ENCODE measurements around the gene SPON2. TPM values are rescaled to one million over a fixed set of nuclear protein-coding genes. Genes with fewer than 3 reads are reported as not detected.

The SPON2 gene
- total RNA-seq, 1 donor = 38.7 TPM

DNA sequence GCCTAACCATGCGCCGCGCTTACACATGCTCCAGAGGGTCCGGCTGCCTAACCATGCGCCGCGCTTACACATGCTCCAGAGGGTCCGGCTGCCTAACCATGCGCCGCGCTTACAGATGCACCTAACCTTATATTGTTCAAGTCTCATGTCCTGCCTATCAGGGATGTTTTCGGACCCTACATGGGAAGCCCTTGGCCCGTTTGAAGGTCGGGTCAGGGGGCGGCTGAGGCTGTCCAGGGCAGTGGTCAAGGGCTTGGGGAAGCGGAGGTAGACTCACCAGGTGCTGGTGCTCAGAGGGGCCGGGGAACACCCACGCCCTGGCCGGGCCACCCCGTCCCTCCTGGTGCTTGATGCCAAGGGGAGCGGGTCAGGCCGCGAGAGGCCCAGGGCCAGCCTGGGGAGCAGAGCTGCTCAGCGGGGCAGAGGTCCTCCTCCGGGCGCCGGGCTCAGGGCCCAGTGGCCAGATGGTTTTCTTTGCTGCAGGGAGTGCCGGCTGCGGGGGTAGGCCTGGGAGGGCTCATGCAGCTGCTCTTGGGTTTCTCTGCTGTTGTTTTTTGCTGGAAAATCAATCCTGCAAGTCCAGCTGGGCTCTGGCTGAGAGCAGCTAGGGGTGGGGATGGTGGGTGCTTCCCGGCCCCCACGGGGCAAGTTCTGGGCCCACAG lies 35.4 kb upstream of the SPON2 start:
- peak; percentile 99 for DNase-seq (ENCODE audit: insufficient read length, low spot score, missing footprints)
- Histone ChIP-seq H4K20me1 (ENCODE audit: insufficient read depth, low read length) (peaks cover 11% of the 10 kb centered on the region), H3K36me3 (ENCODE audit: insufficient read depth, low read length) (peaks cover 8% of the 10 kb centered on the region), H3K4me1 (ENCODE audit: insufficient read depth, low read length) (peaks cover 5% of the 10 kb centered on the region), H3K9me3 (ENCODE audit: low read depth, low read length) (no peaks in the 10 kb centered on the region), H3K4me3 (ENCODE audit: insufficient read depth, low read length) (no peak overlapping the region), H2AFZ (ENCODE audit: low read length) (no peak overlapping the region), H3K4me2 (ENCODE audit: insufficient read depth, low read length) (no peak overlapping the region), H3K79me2 (ENCODE audit: insufficient read depth, low read length) (no peaks in the 10 kb centered on the region), H3K27me3 (ENCODE audit: insufficient read depth, low read length) (no peaks in the 10 kb centered on the region), H3K27ac (ENCODE audit: low read depth, low read length) (no peak overlapping the region)
- TF ChIP-seq, protein P1, sequence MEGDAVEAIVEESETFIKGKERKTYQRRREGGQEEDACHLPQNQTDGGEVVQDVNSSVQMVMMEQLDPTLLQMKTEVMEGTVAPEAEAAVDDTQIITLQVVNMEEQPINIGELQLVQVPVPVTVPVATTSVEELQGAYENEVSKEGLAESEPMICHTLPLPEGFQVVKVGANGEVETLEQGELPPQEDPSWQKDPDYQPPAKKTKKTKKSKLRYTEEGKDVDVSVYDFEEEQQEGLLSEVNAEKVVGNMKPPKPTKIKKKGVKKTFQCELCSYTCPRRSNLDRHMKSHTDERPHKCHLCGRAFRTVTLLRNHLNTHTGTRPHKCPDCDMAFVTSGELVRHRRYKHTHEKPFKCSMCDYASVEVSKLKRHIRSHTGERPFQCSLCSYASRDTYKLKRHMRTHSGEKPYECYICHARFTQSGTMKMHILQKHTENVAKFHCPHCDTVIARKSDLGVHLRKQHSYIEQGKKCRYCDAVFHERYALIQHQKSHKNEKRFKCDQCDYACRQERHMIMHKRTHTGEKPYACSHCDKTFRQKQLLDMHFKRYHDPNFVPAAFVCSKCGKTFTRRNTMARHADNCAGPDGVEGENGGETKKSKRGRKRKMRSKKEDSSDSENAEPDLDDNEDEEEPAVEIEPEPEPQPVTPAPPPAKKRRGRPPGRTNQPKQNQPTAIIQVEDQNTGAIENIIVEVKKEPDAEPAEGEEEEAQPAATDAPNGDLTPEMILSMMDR (IDR thresholded peaks at IDR 0.05; ENCODE audit: extremely low read depth, low read depth, low read length) = no peak

DNA sequence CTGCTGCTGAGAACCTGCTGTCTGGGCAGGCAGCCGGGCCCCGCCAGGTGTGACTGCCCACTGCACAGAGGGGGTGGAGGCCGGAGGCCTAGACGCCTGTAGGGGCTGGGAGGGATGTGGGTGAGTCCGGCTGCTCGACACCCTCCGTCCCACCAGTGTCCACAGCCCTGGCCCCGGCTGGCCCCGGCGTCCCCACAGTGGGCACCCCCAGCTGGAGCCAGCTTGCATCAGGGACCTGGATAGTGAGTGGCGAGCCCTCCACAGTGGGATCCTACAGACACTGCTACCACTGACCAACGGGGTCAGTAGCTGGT lies 34.7 kb upstream of the SPON2 start:
- Histone ChIP-seq H4K20me1 (ENCODE audit: insufficient read depth, low read length) (peaks cover 11% of the 10 kb centered on the region), H3K36me3 (ENCODE audit: insufficient read depth, low read length) (peaks cover 5% of the 10 kb centered on the region), H3K4me1 (ENCODE audit: insufficient read depth, low read length) (peaks cover 5% of the 10 kb centered on the region), H3K79me2 (ENCODE audit: insufficient read depth, low read length) (no peaks in the 10 kb centered on the region), H3K4me3 (ENCODE audit: insufficient read depth, low read length) (no peak overlapping the region), H2AFZ (ENCODE audit: low read length) (no peak overlapping the region), H3K4me2 (ENCODE audit: insufficient read depth, low read length) (no peak overlapping the region), H3K27ac (ENCODE audit: low read depth, low read length) (no peak overlapping the region), H3K27me3 (ENCODE audit: insufficient read depth, low read length) (no peaks in the 10 kb centered on the region), H3K9me3 (ENCODE audit: low read depth, low read length) (no peaks in the 10 kb centered on the region)
- TF ChIP-seq, protein P1 (IDR thresholded peaks at IDR 0.05; ENCODE audit: extremely low read depth, low read depth, low read length) = no peak
- DNase-seq (ENCODE audit: insufficient read length, low spot score, missing footprints) = peak; percentile 75

DNA sequence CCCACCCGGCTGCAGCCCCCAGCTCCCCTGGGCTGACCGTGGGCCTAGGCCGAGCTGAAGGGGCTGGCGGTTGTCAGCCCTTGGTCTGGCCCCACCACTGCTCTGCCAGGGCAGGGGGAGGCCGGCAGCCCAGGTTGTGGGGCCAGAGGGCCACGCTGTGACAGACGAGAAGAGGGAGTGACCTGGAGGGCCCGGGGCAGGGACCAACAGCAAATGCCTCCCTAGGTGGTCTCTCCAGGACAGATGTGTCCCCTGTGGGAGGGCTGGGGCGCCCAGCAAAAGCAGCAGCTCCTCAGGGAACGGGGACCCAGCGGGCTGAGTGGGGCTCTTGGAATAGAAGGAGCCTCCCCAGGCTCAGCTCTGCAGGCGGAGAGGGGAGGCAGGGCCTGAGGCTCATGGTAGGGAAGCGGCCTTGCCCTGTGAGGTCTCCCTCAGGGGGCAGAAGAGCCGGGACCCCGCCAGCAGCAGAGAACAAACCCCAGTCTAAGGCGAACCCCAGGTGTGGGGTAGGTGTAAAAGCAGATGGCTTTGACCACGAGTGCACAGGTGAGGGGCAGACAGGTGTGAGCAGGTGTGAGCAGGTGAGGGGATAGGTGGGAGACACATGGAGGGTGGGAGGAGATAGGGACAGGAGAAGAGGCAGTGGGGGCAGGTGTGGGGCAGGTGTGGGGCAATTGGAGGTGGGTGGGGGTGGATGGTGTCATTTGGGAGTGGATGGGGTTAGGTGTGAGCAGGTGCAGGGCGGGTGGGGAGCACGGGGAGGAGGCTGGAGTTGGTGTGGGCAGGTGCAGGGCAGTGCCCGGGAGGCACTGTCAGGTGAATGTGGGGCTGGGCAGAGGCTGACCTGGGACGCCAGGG lies 34.1 kb upstream of the SPON2 start:
- TF ChIP-seq, protein P1 (IDR thresholded peaks at IDR 0.05; ENCODE audit: extremely low read depth, low read depth, low read length) = no peak
- Histone ChIP-seq H4K20me1 (ENCODE audit: insufficient read depth, low read length) (peaks cover 11% of the 10 kb centered on the region), H3K4me3 (ENCODE audit: insufficient read depth, low read length) (no peak overlapping the region), H2AFZ (ENCODE audit: low read length) (no peak overlapping the region), H3K4me2 (ENCODE audit: insufficient read depth, low read length) (no peak overlapping the region), H3K27me3 (ENCODE audit: insufficient read depth, low read length) (no peaks in the 10 kb centered on the region), H3K9me3 (ENCODE audit: low read depth, low read length) (no peaks in the 10 kb centered on the region), H3K36me3 (ENCODE audit: insufficient read depth, low read length) (peaks cover 5% of the 10 kb centered on the region), H3K4me1 (ENCODE audit: insufficient read depth, low read length) (peaks cover 9% of the 10 kb centered on the region), H3K27ac (ENCODE audit: low read depth, low read length) (no peak overlapping the region), H3K79me2 (ENCODE audit: insufficient read depth, low read length) (no peaks in the 10 kb centered on the region)
- peak; percentile 55 for DNase-seq (ENCODE audit: insufficient read length, low spot score, missing footprints)

DNA sequence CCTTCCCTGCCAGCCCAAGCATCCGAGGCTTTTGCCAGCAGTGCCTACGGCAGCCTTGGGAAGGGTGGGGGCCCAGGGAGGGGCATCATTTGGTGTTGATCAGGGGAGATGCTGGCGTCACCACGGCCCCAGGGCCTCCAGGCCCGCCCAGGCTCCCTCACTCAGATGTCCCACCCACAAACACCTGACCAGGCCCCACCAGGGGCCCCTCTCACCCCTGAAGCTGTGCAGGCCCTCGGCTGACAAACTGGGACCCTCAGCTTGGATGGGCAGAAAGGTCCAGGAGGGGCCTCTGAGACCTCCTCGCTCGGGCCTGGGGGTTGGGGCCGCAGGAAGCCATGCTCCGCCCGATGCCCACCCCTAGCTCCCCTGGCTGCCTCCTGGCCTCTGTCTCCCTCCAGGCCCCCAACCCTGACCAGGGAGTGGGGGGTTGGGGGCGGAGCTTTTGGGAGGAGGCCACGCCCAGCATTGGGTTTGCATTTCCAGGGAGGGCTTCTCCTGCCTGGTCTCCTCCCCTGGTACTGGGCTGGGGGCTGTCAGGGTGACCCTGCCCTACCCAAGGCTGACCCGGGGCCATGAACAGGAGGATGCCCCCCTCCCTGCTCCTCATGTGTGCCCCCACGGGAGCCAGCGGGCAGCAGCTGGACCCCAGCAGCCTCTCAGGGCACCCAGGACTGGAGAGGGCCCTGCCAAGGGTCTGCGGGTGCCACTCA lies 33.4 kb upstream of the SPON2 start:
- Histone ChIP-seq H4K20me1 (ENCODE audit: insufficient read depth, low read length) (peaks cover 11% of the 10 kb centered on the region), H3K4me3 (ENCODE audit: insufficient read depth, low read length) (no peak overlapping the region), H3K9me3 (ENCODE audit: low read depth, low read length) (no peaks in the 10 kb centered on the region), H2AFZ (ENCODE audit: low read length) (no peak overlapping the region), H3K4me2 (ENCODE audit: insufficient read depth, low read length) (no peak overlapping the region), H3K79me2 (ENCODE audit: insufficient read depth, low read length) (no peaks in the 10 kb centered on the region), H3K4me1 (ENCODE audit: insufficient read depth, low read length) (peaks cover 11% of the 10 kb centered on the region), H3K36me3 (ENCODE audit: insufficient read depth, low read length) (peaks cover 5% of the 10 kb centered on the region), H3K27me3 (ENCODE audit: insufficient read depth, low read length) (no peaks in the 10 kb centered on the region), H3K27ac (ENCODE audit: low read depth, low read length) (no peak overlapping the region)
- TF ChIP-seq, protein P1 (IDR thresholded peaks at IDR 0.05; ENCODE audit: extremely low read depth, low read depth, low read length) = no peak
- peak; percentile 77 for DNase-seq (ENCODE audit: insufficient read length, low spot score, missing footprints)
